HCEC 1CT (cell line): ENCODE data around the gene KCTD12.
A peak's percentile ranks its signal among the peaks of the same experiment; 100 is the strongest.
"Not testable (repeated sequence)": the region's sequence is repeated elsewhere in the genome, so short reads cannot be mapped to it uniquely, and the experiment has no call there.

Experiments used
- DNase-seq: peaks from one replicate; pipeline ENCODE4 v3.0.0-alpha.2; 2017

Gene KCTD12

DNA sequence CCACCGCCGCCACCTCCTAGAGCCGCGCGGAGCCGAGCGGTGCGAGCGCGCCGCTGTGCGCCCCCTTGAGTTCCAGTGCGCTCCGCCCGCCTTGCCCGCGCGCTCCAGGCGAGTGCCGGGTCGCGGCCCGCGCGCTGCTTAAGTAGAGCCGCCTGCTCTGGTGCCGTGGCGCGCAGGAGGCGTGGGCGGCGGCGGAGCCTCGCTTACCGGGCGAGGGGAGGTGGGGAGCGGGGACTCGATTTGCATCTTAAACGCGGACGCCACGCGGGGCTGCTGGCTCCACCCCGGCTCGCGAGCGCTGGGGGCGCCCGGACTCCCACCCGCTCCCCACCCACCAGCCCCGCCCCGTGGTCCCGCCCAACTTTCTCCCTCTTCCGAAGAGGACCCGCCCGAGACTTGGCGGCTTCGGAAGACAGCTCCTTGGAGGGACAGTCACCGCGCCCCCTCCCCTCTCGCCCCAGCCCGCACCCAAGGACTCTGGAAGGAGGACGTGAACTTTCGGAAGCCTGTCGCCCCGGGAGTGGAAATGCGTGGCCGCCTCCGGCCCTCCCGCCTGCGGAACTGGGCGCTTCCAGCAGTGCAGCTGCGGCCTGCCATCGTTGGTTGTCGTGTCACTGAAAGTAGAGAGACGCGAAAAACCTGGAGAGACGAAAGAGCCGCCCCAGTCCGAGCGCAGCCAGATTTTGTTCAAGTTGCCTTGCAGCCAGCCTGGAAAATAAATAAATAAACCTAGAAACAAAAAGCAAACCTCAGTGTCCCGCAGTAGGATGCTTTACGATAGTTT, at the start of gene KCTD12:
Gene KCTD12 (minus strand): TSS at position 114 of the 784 bp plus-strand sequence. CDS start 257 bp downstream, outside the sequence.
- peak; percentile 82 for DNase-seq

DNA sequence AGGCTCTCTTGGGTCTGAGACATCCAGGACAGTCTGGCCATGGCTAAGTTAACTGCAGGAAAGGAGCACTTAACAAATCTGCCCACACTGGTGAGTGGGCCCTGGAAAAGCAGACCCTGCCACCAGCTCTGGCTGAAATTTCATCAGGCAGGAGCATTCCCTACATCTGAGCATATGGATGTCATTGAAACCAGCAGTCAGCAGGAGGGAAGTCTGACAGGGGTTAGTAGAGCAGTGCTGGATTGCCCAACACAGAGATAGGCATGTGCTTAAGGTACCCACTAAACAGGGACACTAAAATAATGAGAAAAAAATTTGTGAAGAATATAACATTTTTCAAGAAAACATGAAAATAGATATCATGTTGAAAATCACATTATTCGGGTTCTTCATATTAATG, 48.5 kb upstream of the KCTD12 start:
- no peak for DNase-seq

DNA sequence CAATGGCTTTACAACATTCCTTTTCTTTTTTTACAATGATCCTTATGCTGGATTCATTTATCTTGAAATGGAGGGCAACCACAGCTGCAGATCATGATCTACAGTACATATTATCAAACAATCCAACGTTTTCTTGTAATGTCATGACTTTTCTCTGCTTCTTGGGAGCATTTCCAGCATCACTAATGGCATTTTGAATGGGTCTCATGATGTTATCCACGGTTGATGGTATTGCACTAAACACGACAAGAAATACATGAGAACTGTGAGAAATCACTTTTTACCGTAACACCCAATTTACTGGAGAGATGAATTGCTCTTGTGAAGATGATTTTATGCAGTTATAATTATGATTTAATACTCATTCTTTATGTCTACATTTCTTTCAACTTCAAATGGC, 45.9 kb upstream of the KCTD12 start:
- no peak for DNase-seq

DNA sequence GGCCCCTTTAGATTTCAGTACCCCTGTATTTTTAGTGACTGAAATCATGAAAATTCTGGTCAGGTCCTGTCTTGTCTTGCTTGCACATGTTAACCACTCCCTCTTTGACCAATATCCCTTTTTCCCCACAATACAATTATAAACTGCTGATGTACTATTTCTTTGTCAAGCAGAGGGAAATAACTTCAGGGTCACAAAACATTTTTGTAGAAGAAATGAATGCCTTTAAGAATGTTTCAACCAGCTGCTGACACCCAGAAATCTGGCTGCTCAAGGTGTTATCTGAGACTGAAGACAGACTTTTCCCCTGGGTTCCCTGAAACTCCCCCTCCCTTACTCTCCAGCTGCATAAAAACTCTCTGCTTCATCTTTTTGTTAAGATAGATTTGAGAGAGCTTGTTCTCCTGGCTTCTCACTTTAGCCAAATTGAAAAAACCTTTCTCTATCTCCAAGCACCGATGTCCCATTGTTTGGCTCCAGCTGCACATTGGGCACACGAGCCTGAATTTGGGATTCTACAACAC, 43.7 kb upstream of the KCTD12 start:
- DNase-seq, result no peak

DNA sequence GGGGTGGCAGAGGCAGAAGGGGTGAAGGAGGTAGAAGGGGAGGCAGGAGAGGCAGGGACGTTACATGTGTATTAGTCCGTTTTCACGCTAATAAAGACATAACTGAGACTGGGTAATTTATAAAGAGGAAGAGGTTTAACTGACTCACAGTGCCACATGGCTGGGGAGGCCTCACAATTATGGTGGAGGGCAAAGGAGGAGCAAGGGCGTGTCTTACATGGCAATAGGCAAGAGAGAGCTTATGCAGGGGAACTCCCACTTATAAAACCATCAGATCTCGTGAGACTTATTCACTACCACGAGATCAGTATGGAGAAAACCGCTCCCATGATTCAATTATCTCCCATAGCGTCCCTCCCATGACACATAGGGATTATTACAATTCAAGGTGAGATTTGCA, 43.1 kb upstream of the KCTD12 start:
- no peak for DNase-seq

DNA sequence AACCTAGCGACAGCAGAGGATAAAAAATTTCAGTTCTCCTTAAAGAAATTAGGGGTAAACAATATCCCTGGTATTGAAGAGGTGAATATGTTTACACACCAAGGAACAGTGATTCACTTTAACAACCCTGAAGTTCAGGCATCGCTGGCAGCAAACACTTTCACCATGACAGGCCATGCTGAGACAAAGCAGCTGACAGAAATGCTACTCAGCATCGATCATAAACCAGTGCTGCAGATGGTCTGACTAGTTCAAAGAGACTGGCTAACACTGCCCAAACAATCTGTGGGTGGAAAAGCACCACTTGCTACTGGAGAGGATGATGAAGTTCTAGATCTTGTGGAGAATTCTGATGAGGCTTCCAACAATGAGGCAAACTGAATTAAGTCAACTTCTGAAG, 42.3 kb upstream of the KCTD12 start:
- DNase-seq, result peak; percentile 28

DNA sequence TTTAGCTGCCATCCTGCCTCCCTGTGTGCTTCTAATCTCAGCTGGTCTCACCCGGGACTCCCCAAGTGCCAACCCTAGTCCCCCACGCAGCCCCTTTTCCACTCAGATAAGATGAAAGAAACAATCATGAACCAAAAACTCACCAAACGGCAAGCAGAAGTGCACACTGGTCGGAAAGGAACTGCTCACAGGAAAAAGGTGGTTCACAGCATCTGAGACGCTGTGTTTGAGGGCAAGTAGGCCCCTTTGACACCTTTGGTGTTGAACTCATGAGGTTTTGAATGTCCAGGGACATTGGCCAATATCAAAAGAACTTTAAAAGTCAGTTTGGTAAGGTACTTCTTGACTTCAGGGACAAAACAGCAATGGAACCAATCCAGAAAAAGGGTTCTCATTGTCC, 41.8 kb upstream of the KCTD12 start:
- DNase-seq, result no peak

DNA sequence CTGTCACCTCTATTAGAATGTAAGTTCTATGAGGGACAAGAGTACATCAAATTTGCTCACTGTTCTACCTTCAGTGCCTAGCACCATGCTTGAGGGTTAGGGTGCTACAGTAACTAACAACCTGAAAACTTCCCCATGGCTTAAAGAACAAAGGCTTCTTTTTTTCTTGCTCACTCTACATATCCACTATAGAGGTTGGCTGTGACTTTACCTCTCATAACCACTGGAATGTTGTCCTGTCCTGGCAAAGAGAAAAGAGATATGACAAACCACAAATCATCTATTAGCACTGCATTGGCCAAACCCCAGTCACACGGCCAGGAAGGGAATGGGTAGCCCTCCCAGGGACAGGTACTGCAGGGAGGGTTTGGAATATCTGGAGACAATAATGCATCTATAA, 38.9 kb upstream of the KCTD12 start:
- no peak for DNase-seq

DNA sequence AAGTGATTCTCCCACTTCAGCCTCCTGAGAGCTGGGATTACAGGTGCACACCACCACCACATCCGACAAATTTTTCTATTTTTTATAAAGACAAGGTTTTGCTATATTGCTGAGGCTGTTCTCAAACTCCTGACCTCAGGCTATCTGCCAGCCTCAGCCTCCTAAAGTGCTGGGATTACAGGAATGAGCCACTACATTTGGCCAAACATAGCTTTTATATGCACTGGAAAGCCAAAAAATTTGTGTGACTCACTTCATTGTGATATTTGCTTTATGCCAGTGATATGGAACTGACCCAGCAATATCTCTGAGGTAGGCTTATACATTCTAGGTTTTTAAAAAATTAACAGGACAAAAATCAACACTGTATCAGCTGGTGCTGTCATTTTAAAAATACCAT, 35.3 kb upstream of the KCTD12 start:
- no peak for DNase-seq

DNA sequence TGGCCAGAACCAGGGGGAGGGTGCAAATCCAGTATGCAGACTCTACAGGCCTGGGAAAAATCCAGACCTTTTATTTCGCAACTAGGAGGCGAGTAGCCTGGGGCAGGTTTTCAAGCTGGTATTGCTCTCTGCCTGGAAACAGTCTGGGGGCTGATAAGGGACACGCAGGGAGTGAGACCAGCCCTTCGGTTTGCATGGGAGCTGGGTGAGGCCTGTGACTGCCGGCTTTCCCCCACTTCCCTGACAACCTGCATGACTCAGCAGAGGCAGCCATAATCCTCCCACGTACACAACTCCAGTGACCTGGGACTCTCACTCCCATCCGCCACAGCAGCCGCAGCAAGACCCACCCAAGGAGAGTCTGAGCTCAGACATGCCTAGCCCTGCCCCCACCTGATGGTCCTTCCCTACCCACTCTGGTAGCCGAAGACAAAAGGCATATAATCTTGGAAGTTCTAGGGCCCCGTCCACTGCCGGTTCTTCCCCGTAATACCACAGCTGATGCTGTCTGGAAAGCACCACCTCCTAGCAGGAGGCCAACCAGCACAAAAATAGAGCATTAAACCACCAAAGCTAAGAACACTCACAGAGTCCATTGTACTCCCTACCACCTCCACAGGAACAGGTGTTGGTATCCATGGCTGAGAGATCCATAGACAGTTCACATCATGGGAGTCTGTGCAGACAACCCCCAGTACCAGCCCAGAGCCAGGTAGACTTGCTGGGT, 31.7 kb upstream of the KCTD12 start:
- not testable (repeated sequence) for DNase-seq

DNA sequence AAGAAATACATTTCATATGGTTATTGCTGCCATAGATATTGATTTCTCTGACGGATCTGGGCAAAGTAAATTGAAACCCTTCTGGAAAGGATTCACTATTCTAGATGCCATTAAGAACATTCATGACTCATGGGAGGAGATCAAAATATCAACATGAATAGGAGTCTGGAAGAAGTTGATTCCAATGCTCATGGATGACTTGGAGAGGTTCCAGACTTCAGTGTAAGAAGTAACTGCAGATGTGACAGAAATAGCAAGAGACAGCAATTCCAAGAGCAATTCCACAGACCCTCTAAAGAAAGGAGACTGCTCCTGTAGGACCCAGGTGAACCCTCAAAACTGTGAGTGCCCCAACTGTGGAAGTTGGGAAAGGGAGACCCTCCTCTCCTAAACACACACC, 30.9 kb upstream of the KCTD12 start:
- no peak for DNase-seq

DNA sequence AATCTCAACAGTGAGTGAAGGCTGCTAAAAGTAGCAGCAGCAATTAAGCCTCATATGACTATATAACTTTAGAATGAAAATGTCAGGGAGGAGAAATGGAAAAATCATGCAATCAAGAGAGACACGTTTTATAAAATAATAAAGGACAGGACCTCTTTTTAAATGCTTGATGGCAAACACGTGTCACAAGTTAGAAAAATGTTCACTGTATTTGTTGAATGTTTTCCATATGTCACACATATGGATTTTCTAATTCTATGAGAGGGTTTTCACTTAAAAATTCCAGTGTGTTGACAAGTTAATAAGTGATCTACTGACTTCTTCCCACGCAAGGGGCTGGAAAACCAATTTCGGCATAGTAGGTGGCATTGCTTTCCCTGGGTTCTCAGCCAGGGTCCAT, 27.7 kb upstream of the KCTD12 start:
- no peak for DNase-seq

DNA sequence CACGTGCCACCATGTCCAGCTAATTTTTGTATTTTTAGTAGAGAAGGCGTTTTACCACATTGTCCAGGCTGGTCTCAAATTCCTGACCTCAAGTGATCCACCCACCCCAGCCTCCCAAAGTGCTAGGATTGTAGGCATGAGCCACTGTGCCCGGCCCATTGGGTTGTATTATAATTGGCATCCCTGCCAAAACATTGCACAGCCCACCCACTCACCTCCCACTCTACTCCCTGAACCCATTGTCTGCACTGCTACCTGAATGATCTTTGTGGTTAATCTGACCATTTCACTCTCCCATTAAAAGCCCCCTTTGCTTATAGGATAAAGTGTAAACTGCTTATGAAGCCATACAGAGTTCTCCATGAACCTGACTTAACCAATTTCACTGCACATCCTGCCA, 26.3 kb upstream of the KCTD12 start:
- DNase-seq, result no peak

DNA sequence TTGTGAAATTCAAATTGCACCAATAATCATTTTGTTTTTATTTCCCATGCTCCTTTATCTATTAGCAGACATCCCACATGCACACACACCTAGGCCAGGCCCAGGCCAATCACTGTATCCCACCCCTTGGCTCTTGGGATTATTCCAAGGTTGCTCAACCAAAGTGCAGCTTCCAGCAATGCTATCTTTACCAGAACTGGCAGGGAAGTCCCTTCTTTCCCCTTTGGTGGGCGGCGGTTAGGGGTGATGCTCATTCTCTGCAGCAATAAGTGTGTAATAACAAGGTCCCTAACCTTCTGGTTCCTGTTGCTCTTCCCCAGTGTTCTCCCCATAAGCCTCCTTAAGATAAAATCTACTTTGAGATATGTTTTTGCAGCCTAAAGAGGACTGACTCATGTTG, 18.3 kb upstream of the KCTD12 start:
- DNase-seq, result no peak

DNA sequence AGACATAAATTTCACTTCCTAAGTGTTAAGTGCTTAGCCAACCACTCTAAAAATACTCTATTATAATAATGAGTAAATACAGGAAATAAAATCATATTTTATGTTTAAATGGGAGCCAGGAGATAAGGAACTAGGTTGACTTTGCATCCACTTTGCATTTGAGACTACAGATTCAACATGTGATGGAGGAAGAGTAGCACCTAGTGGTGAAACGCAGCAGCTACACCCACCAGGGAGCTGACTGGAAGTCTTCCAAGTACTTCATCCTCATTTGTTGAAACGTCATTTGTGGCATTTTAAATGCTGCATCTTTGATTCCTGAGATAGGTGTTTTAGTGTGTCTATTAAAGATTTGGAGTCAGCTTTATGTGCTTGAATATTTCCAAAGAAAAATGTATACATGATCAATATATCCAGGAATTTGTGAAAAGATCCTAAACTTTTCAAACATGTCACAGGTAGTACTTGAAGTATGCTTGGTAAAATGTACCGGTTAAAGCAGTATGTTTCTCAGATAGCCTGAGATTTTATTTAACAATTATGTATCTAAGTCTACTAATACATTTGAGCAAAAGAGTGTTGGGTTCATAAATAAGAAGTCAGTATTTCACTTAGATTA, 17.4 kb upstream of the KCTD12 start:
- DNase-seq, result peak; percentile 72

DNA sequence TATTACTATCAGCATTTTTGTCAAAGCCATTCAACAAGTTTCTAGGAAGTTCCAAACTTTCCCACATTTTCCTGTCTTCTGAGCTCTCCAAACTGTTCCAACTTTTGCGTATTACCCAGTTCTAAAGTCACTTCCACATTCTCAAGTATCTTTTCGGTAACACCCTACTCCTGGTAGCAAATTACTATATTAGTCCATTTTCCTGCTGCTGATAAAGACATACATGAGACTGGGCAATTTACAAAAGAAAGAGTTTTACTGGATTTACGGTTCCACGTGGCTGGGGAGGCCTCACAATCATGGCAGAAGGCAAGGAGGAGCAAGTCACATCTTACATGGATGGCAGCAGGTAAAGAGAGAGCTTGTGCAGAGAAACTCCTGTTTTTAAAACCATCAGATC, 12.9 kb upstream of the KCTD12 start:
- DNase-seq, result not testable (repeated sequence)

DNA sequence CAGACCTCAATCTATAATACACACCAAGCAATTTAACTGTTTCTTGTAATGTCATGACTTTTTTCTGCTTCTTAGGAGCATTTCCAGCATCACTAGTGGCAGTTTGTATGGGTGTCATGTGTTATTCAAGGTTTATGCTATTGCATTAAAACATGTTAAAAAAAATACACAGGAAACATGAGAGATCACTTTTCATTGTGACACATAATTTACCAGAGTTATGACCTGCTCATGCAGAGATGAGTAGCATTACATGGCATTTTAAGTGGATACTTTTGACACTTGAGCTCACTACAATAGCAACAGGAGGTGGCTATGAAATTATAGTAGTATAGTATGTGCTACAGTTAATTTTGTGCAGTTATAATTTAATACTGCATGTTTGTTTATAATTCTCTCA, 11.0 kb upstream of the KCTD12 start:
- DNase-seq, result not testable (repeated sequence)

DNA sequence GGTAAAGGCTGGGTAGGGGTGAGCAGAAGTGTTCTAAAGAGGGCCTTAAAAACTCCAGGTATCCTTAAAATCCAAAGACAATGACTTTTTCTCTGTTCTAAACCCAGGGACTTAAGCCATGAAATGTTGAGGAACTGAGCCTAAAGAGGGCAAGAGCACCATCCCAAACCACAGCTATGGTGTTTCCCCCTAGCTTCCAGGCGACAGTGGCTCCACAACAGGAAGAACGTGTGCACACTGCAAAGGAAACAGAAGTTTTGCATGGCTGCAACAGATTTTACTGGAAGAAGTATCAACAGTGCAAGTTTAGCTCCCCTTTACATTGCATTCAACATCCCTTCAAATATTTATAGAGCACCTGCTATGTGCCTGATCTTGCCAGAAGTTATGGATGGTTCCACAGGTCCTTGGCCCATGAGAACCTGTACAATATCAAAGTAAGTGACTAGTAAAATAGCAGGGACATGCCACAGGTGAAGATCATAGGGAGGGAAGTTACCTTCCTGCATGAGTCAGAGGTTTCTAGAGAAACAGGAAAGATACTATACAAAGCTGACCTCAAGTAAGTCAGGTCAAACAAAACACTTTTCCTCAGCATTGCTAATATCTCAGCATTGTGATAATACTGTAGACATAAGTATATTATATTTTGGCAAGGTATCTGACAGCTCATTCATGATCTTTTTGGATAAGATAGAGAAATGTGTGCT, 8.4 kb upstream of the KCTD12 start:
- no peak for DNase-seq

DNA sequence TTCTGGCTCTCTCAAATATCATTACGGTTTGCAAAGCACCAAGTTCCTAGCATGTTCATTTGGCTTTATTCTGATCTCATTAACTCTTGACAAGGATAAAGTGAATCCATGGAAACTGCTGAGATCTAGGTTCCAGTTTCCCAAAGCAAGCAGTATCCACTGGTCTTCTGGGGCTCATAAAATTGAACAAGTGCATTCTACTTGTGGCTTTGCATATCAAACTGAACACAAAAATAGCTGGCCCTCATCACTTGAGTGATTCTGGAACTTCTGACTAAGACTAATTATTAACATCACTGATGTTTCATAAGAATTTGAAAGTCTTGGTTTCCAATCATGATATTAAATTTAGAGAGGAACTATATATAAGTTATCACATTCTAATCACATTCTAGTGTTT, 6.3 kb upstream of the KCTD12 start:
- DNase-seq, result no peak

DNA sequence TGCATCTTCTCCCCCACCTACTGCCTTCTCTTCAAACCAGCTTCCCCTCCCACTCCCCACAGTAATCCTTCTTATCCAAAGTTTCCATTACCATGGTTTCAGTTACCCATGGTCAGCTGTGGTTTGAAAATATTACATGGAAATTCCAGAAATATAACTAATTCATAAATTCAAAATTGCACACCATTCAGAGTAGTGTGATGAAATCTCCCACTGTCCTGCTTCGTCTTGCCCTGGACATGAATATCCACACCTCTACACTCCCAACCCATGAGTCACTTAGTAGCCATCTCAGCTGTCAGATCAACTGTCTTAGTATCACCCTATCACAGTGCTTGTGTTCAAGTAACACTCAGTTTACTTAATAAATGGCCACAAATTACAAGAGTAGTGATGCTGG, 3.8 kb upstream of the KCTD12 start:
- peak; percentile 84 for DNase-seq

DNA sequence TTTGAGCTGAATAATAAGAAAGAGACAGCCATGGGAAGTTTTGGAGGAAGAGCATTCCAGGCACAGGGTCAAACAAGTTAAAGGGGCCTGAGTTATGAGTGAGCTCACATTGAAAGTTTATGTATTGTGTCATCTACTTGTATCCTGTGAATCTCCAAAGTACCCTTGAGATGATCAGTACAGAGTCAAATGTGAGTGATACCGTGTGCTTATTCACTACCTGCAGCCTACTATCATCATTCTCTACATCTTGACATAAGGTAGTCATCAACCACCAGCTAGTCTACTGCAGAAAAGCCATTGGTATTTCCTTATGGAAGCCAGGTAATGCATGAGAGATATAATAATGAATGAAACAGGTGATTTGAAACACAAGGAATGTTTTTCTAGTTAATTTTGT, 3.0 kb upstream of the KCTD12 start:
- DNase-seq, result no peak

DNA sequence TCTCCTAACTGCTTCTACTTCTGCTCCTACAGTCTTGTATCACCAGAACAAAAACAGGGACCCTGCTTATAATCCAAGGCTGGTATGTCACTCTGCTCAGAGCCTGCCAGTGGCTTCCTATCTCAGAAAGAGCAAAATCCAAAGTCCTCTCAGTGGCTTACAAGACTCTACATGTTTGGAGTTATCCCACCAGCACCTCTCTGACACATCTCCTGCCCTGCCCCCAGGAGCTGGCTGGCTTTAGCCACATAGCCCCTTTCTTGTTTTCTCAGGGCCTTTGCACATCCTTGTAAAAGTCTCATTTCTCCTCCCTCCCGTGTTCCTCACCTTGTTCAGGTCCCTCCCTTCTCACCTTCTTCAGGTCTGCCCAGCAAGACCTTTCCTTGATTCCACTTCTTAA, 2.2 kb upstream of the KCTD12 start:
- no peak for DNase-seq

DNA sequence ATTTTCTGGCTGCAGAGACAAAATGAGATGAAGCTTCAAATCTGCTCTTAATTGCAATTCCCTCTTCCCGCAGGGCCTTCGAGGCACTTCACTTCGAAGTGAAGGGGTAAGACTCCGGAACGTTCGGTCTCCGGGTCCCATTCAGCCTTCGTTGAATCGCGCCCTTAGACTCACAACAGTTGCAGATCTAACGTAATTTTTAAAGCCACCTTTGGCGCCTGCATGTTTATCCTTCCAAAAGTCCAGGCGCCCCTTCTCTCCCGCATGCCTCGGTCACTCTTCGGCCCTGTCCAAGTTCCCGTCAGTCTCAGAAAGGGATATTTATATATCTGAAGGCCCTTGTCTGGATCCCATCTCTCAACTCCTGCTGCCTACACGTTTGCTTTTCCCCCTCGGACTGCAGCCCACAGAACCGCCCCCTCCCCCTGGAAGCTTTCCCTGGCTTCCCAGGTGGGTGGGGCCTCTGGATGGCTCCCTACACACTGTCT, 915 bp upstream of the KCTD12 start:
- no peak for DNase-seq
